ENCODE data around the gene NTRK2.

Gene NTRK2

GRCh38 chr9:84681516-84682285 is 12.2 kb downstream of the NTRK2 start:
- FAIRE-seq (no peak), DNase-seq (ENCODE audit: insufficient read length, low spot score) (no peak)

GRCh38 chr9:84686068-84686467 is 16.5 kb downstream of the NTRK2 start:
- DNase-seq (ENCODE audit: insufficient read length, low spot score) (no peak), FAIRE-seq (no peak)

- DNase-seq (ENCODE audit: insufficient read length, low spot score) (no peak), FAIRE-seq (no peak)
Observed at GRCh38 chr9:84688956-84689355, 19.4 kb downstream of the NTRK2 start.

GRCh38 chr9:84691634-84692033 is 22.1 kb downstream of the NTRK2 start:
- no peak for FAIRE-seq
- no peak for DNase-seq (ENCODE audit: insufficient read length, low spot score)

- no peak for DNase-seq (ENCODE audit: insufficient read length, low spot score)
- FAIRE-seq = no peak
Observed at GRCh38 chr9:84694248-84694647, 24.7 kb downstream of the NTRK2 start.

GRCh38 chr9:84697042-84697441 is 27.5 kb downstream of the NTRK2 start:
- no peak for DNase-seq (ENCODE audit: insufficient read length, low spot score)
- no peak for FAIRE-seq

GRCh38 chr9:84697509-84698114 is 28.1 kb downstream of the NTRK2 start:
- DNase-seq (ENCODE audit: insufficient read length, low spot score) (peak; percentile 10), FAIRE-seq (no peak)

GRCh38 chr9:84698323-84698722 is 28.8 kb downstream of the NTRK2 start:
- FAIRE-seq (no peak), DNase-seq (ENCODE audit: insufficient read length, low spot score) (no peak)

- DNase-seq (ENCODE audit: insufficient read length, low spot score) (no peak), FAIRE-seq (no peak)
Observed at GRCh38 chr9:84699984-84700383, 30.5 kb downstream of the NTRK2 start.

- DNase-seq (ENCODE audit: insufficient read length, low spot score) (no peak), FAIRE-seq (no peak)
Observed at GRCh38 chr9:84701801-84702200, 32.3 kb downstream of the NTRK2 start.

- FAIRE-seq (no peak), DNase-seq (ENCODE audit: insufficient read length, low spot score) (no peak)
Observed at GRCh38 chr9:84702471-84702870, 32.9 kb downstream of the NTRK2 start.

GRCh38 chr9:84703793-84704192 is 34.3 kb downstream of the NTRK2 start:
- FAIRE-seq (no peak), DNase-seq (ENCODE audit: insufficient read length, low spot score) (no peak)

GRCh38 chr9:84705128-84705527 is 35.6 kb downstream of the NTRK2 start:
- DNase-seq (ENCODE audit: insufficient read length, low spot score) (no peak), FAIRE-seq (no peak)

- DNase-seq (ENCODE audit: insufficient read length, low spot score) = no peak
- no peak for FAIRE-seq
Observed at GRCh38 chr9:84708400-84708799, 38.9 kb downstream of the NTRK2 start.

GRCh38 chr9:84709056-84709455 is 39.5 kb downstream of the NTRK2 start:
- no peak for FAIRE-seq
- DNase-seq (ENCODE audit: insufficient read length, low spot score) = no peak

- FAIRE-seq (no peak), DNase-seq (ENCODE audit: insufficient read length, low spot score) (no peak)
Observed at GRCh38 chr9:84710701-84711397, 41.3 kb downstream of the NTRK2 start.

- no peak for FAIRE-seq
- no peak for DNase-seq (ENCODE audit: insufficient read length, low spot score)
Observed at GRCh38 chr9:84711398-84711777, 41.9 kb downstream of the NTRK2 start.

GRCh38 chr9:84711936-84712335 is 42.4 kb downstream of the NTRK2 start:
- FAIRE-seq = no peak
- DNase-seq (ENCODE audit: insufficient read length, low spot score) = no peak

GRCh38 chr9:84716217-84716616 is 46.7 kb downstream of the NTRK2 start:
- DNase-seq (ENCODE audit: insufficient read length, low spot score) (no peak), FAIRE-seq (no peak)

- no peak for DNase-seq (ENCODE audit: insufficient read length, low spot score)
- no peak for FAIRE-seq
Observed at GRCh38 chr9:84718476-84718875, 48.9 kb downstream of the NTRK2 start.

GRCh38 chr9:84722388-84722989 is 53.0 kb downstream of the NTRK2 start:
- DNase-seq (ENCODE audit: insufficient read length, low spot score) = no peak
- no peak for FAIRE-seq

GRCh38 chr9:84723426-84723825 is 53.9 kb downstream of the NTRK2 start:
- FAIRE-seq (no peak), DNase-seq (ENCODE audit: insufficient read length, low spot score) (no peak)
